PC-9 (cell line): ENCODE results near the gene HES5.

ENCODE experiments used
- CTCF ChIP-seq: fragments of 200-600 bp; sonication (generic); conservative IDR thresholded peaks from 2 replicates; pipeline ENCODE4 v1.6.1; 2017; ENCODE audit warnings: mixed run types, antibody characterized with exemption, mild to moderate bottlenecking, moderate library complexity
- EZH2 ChIP-seq: fragments of 200-600 bp; sonication (generic); IDR thresholded peaks from 2 replicates; pipeline ENCODE4 v1.8.0; 2017; ENCODE audit warnings: antibody characterized with exemption, low read depth

DNA sequence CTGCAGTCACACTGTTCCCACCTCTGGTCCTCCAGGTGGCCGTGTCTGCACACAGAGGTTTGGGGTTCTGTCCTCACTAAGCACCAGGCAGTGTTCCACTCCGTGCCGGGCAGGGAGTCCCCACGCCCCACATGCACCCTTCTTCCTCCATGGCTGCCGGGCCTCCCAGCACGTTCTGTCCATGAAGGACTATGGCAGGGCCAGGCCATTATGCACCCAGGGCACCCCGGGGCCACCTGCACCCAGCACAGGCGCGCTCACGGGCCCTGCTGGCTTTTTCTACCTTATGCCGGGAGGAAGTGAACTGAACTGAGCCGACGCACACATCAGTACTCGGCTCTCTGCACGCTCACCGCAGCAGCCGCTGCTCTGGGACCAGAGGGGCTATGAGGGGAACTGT is 13.9 kb downstream of the HES5 start:
- TF ChIP-seq CTCF (no peak), EZH2 (no peak)
